Stimulated activated CD4-positive, alpha-beta T cell treated with anti-CD3 and anti-CD28 coated beads, Interleukin-12 subunit alpha, Interleukin-12 subunit beta, amount 100 ng/mL, for 24 hours (primary cell): Measurements from ENCODE around the gene CD6.
A peak's percentile ranks its signal among the peaks of the same experiment; 100 is the strongest.

Experiments used
- DNase-seq, 2 experiments: peaks; one replicate each; pipeline ENCODE4 v3.0.0-alpha.2; 2020; ENCODE audit warnings: low read depth in 2 of 2

The CD6 gene

GRCh38 chr11:61028135-61028729 lies 56.8 kb downstream of the CD6 start:
- DNase-seq, result peak in 1 of 2 experiments; percentile 71

DNA sequence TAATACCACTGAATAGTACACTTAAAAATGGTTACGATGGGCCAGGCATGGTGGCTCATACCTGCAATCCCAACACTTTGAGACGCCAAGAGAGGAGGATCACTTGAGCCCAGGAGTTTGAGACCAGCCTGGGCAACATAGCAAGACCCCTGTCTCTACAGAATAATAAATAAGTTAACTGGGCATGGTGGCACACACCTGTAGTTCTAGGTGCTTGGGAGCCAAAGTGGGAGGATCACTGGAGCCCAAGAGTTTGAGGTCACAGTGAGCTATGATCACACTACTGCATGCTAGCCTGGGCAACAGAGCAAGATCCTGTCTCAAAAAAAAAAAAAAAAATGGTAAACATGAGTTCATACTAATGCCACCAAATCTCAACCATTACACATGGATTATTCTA lies 61.3 kb downstream of the CD6 start:
- no peak for DNase-seq

DNA sequence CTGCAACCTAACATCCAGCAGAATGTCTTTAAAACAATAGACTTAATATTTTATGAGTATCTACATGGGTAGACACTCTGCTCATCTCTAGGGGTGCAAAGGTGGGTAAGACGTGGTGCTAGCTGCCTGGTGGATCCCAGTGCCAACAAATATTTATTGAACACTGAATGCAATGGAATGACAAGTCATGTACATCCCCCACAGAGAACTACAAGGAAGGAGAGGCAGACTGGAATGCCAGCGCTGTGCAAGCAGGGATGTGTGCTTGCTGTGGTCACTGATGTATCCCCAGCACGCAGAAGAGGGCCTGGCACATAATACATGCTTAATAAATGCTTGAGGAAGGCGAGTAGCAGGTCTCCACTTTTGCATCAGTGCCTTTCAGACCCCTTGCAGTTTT lies 61.9 kb downstream of the CD6 start:
- DNase-seq, result no peak

DNA sequence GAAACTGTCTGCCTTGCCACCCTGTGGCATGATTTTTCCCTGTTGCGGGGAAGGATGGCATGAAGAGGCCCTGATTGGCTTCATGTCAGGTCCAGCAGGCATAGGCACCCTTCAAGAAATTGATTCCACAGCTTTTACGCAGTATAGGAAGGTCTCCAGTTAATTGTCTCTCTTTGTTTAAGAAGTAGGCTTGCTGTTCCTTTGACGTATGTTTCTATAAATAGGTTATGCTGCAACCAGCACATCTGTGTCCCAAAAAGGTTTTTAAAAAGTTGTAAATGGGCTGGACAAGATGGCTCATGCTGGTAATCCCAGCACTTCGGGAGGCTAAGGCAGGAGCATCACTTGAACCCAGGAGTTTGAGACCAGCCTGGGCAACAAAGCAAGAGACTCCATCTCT lies 62.6 kb downstream of the CD6 start:
- no peak for DNase-seq

DNA sequence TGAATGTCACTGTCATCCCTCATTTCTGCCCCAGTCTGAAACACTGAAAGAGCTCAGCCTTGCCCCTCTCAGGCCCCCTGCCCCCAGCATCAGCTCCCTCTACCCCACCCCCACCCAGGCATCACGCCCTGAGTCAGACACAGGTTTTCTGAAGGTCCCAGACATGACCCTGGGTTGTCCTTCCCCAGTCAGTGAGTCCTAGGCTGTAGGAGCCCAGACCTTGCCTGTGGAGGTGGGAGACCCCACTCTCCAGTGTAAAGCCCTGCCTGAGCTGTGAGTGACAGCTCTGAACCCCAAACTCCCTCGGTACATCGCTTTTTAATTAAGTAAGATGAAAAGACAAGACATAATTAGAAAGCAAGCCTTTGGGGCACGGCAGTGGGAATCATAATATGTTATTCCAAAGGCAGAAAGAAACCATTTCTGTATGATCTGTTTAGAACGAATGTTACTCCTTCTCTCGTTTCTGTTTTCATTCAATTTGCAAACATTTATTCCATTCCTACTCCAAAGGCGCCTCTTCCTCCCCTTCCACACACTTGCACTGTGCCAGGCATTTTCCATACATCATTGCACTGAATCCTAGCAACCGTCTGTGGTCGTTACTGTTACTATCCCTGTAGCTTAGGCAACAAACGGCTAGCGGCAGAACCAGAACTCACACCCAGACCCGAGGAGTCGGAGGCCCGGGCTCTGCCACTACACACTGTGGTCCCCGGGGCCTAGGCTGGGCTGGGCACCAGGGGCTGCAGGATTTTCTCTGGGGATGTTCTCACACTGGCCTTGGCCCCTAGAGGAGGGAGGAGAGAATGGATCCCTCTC lies 63.4 kb downstream of the CD6 start:
- no peak for DNase-seq

- DNase-seq, result no peak
Observed at GRCh38 chr11:61035526-61035835, 64.0 kb downstream of the CD6 start.

DNA sequence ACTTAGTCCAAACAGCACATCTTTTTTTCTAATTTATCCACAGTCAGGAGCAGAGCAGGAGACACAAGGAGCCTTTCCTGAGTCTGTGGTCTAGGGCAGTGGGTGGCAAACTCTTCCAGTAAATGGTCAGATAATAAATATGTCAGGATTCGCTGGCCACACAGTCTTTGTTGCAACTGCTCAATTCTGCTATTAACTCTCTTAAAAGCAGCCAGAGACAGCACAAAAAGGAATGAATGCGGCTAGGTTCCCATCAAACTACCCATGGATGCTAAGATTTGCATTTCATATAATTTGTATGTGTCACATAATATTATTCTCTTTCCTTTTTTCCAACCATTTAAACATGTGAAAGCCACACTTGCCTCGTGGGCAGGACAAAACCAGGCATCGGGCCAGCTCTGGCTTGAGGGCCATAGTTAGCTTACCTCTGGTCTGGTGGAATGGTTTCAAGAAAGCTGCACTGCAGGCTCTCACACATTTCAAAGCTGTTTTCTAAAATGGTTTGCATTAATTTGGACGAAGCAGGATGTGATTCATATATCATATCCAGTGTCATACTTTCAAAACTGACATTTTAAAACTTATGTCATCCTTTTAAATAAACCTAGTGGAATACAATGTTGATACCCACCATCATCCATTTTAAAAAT lies 66.1 kb downstream of the CD6 start:
- DNase-seq, result no peak

- no peak for DNase-seq
Observed at GRCh38 chr11:61039916-61040315, 68.4 kb downstream of the CD6 start.

DNA sequence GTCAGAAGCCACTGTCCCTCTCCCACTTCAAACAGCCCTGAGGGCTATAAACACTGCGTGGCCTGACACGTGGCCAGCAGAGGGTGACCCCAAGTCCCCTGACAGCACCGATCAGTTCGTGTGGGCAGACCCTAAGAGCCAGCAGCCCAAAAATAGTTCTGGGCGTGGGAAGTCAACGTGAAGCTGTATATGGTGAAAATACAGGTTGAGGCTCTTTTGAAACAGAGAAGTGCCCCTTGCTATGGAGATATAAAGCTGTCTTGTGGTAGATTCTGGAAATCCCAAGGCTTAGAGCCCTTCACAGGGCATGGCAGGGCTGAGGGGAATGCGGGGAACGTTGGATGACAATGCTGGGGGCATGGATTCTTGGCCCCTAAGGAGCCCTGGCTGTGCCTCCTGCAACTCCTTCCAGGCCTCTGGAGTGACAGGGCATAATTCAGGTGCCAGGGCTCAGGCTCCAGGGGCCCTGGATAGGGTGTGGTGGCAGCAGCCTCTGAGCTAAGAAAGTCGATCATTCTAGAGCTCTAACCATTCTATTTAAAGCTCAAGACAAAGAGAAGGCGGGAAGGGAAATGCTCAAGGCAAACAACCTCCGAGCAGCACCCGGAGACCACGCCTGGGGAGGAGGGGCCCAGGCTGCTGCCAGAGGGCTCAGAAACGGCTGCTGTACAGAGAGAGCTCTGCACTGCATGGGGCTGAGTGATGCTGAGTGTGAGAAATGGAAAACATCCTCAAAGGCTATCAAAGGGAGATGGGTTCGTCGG lies 70.5 kb downstream of the CD6 start:
- peak in 1 of 2 experiments; percentile 68 for DNase-seq

- DNase-seq, result no peak
Observed at GRCh38 chr11:61042537-61042936, 71.1 kb downstream of the CD6 start.

- DNase-seq, result no peak
Observed at GRCh38 chr11:61042961-61043540, 71.6 kb downstream of the CD6 start.

DNA sequence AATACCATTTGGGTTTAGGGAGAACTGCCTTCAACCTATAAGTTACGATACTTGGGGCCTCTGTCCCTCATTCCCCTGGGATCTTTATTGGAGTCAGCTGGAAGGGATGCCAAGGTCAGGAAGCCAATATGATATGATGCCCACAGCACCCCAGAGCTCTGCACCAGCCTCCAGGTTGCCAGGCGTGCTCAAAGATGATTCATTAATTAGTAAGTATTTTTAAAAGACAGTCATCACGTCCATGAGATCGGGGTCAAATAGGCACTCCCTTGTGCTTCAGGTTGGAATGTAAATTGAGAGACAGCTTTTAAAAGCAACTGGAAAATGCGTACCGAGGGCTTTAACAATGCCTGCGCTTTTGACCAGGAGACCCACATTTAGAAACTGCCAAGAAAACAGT lies 73.8 kb downstream of the CD6 start:
- no peak for DNase-seq

- no peak for DNase-seq
Observed at GRCh38 chr11:61046833-61047232, 75.4 kb downstream of the CD6 start.

DNA sequence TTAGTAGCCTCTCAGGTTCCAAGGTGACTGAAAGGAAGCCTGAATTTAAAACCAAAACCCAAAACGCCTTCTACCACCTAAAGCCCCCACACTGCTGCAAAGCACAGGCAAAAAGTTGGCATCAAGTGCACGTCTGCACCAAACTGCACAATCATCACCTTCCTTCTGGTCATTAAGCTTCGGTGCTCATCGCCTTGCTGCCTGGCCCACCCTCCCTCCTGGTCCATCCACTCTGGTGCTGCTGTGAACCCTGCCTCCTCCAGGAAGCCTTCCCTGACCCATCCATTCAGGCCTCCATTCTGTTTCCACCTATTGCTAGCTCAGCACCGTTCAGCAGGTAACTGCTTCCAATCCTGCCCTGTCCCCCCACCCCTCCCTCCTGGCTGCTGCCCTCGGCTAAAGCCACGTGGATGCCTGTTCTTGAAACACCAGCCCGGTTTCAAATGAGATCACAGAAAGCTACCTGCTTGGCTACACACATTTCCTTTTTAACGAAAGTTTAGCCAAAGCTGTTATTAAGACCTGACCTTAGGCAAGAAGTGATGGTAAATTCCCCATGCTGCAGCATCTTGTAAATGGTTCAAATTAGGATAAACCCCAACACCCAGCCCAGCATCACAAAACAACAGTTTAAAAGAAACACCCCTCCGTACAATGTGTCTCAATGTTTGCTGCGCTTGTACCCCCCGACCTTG lies 77.0 kb downstream of the CD6 start:
- no peak for DNase-seq

DNA sequence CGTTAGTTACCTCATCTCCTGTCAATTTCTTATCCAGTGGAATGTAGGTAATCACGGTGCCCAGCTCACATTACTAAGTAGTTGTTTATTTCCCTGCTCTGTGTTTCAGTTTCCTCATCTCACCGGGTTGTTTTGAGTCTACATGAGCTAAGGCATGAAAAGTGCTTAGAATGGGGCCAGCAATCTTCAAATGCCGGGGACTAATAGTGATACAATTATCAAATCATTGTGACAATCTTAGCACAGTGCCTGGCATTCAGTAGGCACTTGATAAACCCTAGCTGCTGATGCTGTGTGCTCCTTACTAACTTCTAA lies 77.5 kb downstream of the CD6 start:
- DNase-seq, result no peak

GRCh38 chr11:61049859-61050258 lies 78.4 kb downstream of the CD6 start:
- no peak for DNase-seq

GRCh38 chr11:61052182-61052972 lies 80.9 kb downstream of the CD6 start:
- no peak for DNase-seq

DNA sequence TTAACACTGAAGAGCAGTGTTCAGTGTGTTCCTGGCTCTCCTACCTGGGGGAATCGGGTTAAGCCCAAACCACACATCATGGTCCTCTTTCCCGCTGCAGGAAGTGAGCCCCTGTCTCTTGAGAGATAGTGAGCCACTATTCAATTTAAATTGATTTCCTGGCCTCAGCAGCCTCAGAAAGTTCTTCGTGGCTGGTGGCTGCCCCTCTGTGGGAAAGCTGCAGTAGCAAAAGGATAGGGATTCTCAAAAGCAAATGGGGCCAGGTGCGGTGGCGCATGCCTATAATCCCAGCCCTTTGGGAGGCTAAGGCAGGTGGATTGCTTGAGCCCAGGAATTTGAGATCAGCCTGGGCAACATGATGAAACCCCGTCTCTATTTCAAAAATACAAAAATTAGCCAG lies 81.7 kb downstream of the CD6 start:
- no peak for DNase-seq

DNA sequence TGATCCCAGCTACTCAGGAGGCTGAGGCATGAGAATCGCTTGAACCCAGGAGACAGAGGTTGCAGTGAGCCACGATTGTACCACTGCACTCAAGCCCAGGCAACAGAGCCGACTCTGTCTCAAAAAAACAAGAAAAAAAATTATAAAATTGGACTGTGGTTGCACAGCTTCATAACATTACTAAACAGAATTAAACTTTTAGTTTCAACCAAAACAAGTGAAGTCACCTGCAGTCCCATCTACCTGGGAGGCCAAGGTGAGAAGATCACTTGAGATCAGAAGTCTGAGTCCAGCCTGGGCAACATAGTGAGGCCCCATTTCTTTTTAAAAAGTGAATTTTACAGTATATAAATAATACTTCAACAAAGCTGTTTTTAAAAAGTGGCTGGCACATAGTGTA lies 83.0 kb downstream of the CD6 start:
- DNase-seq, result no peak

DNA sequence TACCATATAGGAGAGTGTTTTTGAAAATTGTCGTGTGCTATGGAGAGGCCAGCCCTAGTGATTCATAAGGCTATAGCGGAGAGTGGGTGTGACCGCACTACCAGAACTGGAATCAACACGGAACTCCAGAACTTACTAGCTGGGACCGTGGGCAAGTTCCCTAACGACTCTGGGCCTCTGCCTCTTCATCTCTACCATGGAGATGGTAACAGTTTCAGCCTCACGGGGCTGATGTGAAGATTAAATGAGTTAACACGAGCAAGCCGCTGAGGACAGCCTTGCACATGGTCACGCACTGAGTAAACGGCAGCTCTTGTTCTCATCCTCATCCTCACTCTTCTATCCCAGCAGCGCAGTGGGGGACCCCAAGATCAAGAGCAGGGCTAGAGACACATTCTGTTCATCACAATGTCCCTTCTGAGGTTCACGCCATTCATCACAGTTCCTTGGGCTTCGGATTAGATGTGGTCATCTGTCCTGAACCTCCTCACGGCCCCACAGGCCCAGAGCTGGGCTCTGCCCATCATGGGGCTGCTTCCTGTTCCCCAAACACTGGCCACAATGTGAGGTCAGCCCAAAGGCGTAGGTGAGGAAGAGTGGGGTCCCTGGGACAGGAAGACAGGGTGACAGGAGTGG lies 83.6 kb downstream of the CD6 start:
- no peak for DNase-seq
